SK-N-SH (cell line): ENCODE measurements around the gene NCDN. TPM values are rescaled to one million over a fixed set of nuclear protein-coding genes. Genes with fewer than 3 reads are reported as not detected.

Experiments
- CTCF ChIA-PET: fragments of 300-600, 350-600 bp; formaldehyde crosslinking; extraction: SDS; loops from one replicate; lab custom pipeline; 2021; lab: Yijun Ruan, JAX
- POLR2A ChIA-PET: fragments of 350-600 bp; sonication (Branson Sonifier 250); formaldehyde crosslinking; extraction: SDS; loops from one replicate; lab custom pipeline; 2020; ENCODE audit warnings: antibody characterized with exemption, inconsistent platforms; lab: Yijun Ruan, JAX
- DNase-seq: peaks from one replicate; pipeline ENCODE4 v3.0.0; 2012
- H2AFZ ChIP-seq: fragments of 200-600 bp; sonication (generic); 2 replicates; pipeline ENCODE4 v1.8.1; 2016; ENCODE audit warnings: antibody characterized with exemption, mild to moderate bottlenecking, low read depth
- H3F3A ChIP-seq: fragments of 200-600 bp; sonication (generic); replicated peaks from 2 replicates; pipeline ENCODE3; 2016; ENCODE audit warnings: antibody characterized with exemption, mild to moderate bottlenecking; ENCODE audit not compliant: insufficient read depth
- H3K27ac ChIP-seq, 2 experiments: fragments of 200-500 bp in 1 of 2; fragments of 200-600 bp in 1 of 2; sonication (Bioruptor generic) in 1 of 2; sonication (generic), shearing (Covaris generic) in 1 of 2; 2 replicates each; pipeline versions ENCODE4 v1.5.1 to v1.6.1; 2014 to 2016; ENCODE audit warnings: low read depth in 2 of 2, inconsistent platforms in 1 of 2, low read length in 1 of 2, mild to moderate bottlenecking in 1 of 2, mixed read lengths in 1 of 2
- H3K27me3 ChIP-seq: fragments of 200-600 bp; sonication (generic), shearing (Covaris generic); 2 replicates; pipeline ENCODE4 v1.6.1; 2016; ENCODE audit warnings: mixed run types; ENCODE audit not compliant: insufficient read depth
- H3K36me3 ChIP-seq, 2 experiments: fragments of 200-500 bp in 1 of 2; fragments of 200-600 bp in 1 of 2; sonication (Bioruptor generic) in 1 of 2; sonication (generic) in 1 of 2; replicated peaks in 1 of 2; 2 replicates each; pipeline versions ENCODE3 to v1.5.1; 2014 to 2016; ENCODE audit warnings: low read length in 1 of 2, mild to moderate bottlenecking in 1 of 2; ENCODE audit not compliant: insufficient read depth in 2 of 2, control insufficient read depth in 1 of 2
- H3K4me1 ChIP-seq, 2 experiments: fragments of 200-500 bp in 1 of 2; fragments of 200-600 bp in 1 of 2; sonication (Bioruptor generic) in 1 of 2; sonication (generic), shearing (Covaris generic) in 1 of 2; 2 replicates each; pipeline versions ENCODE4 v1.5.1 to v1.6.1; 2014 to 2016; ENCODE audit warnings: low read depth in 1 of 2, low read length in 1 of 2, mixed run types in 1 of 2; ENCODE audit not compliant: insufficient read depth in 2 of 2, control insufficient read depth in 1 of 2
- H3K4me2 ChIP-seq: fragments of 200-600 bp; sonication (generic), shearing (Covaris generic); 2 replicates; pipeline ENCODE4 v1.6.1; 2017; ENCODE audit warnings: mixed run types
- H3K4me3 ChIP-seq, 2 experiments: fragments of 200-500 bp in 1 of 2; fragments of 200-600 bp in 1 of 2; sonication (Bioruptor generic) in 1 of 2; sonication (generic), shearing (Covaris generic) in 1 of 2; 2 replicates each; pipeline versions ENCODE4 v1.5.1 to v1.8.1; 2014 to 2016; ENCODE audit warnings: low read depth in 2 of 2, inconsistent platforms in 1 of 2, low read length in 1 of 2, mild to moderate bottlenecking in 1 of 2, mixed read lengths in 1 of 2, moderate library complexity in 1 of 2
- H3K79me2 ChIP-seq: fragments of 200-600 bp; sonication (generic); 2 replicates; pipeline ENCODE4 v1.8.1; 2017; ENCODE audit warnings: mild to moderate bottlenecking; ENCODE audit not compliant: insufficient read depth
- H3K9ac ChIP-seq: fragments of 200-600 bp; sonication (generic); 2 replicates; pipeline ENCODE4 v1.6.1; 2017; ENCODE audit warnings: mixed run types
- H3K9me2 ChIP-seq: fragments of 200-600 bp; sonication (generic); 2 replicates; pipeline ENCODE4 v1.6.1; 2017; ENCODE audit warnings: mixed run types
- H3K9me3 ChIP-seq: fragments of 200-600 bp; sonication (generic); 2 replicates; pipeline ENCODE4 v1.6.1; 2017; ENCODE audit warnings: mixed run types, mild to moderate bottlenecking, moderate library complexity
- H4K20me1 ChIP-seq: fragments of 200-600 bp; sonication (generic); 2 replicates; pipeline ENCODE4 v1.6.1; 2017; ENCODE audit warnings: mild to moderate bottlenecking, mixed run types; ENCODE audit not compliant: insufficient read depth
- CHD2 ChIP-seq: fragments of 150-350 bp; IDR thresholded peaks from 2 replicates; pipeline ENCODE4 v1.6.1; 2018; ENCODE audit warnings: low read length; ENCODE audit not compliant: partially characterized antibody
- EP300 ChIP-seq, 2 experiments: IDR thresholded peaks; 2 replicates each; pipeline versions ENCODE4 v1.4.0 to v1.6.1; 2012; ENCODE audit warnings: borderline replicate concordance in 1 of 2, low read depth in 1 of 2, low read length in 1 of 2
- FOXJ3 ChIP-seq: sonication (generic); formaldehyde crosslinking; IDR thresholded peaks from 2 replicates; pipeline ENCODE4 v1.5.1; 2020; ENCODE audit warnings: mild to moderate bottlenecking, missing genetic modification reagents
- GABPA ChIP-seq: IDR thresholded peaks from 2 replicates; pipeline ENCODE4 v1.4.0; 2012; ENCODE audit warnings: low read depth, mild to moderate bottlenecking
- GATA2 ChIP-seq: sonication (generic); formaldehyde crosslinking; IDR thresholded peaks from 2 replicates; pipeline ENCODE4 v1.5.0; 2020; ENCODE audit warnings: mild to moderate bottlenecking, missing genetic modification reagents
- JUND ChIP-seq: IDR thresholded peaks from 2 replicates; pipeline ENCODE4 v1.4.0; 2012
- MXI1 ChIP-seq: IDR thresholded peaks from 2 replicates; pipeline ENCODE4 v1.6.1; 2012; ENCODE audit warnings: mild to moderate bottlenecking, low read depth, low read length, improper control_type of control experiment
- NFIC ChIP-seq: IDR thresholded peaks from 2 replicates; pipeline ENCODE4 v1.4.0; 2012; ENCODE audit warnings: borderline replicate concordance
- RAD21 ChIP-seq: IDR thresholded peaks from 2 replicates; pipeline ENCODE4 v1.6.1; 2012; ENCODE audit warnings: mild to moderate bottlenecking, low read length
- REST ChIP-seq: IDR thresholded peaks from 2 replicates; pipeline ENCODE4 v1.6.1; 2012; ENCODE audit warnings: mild to moderate bottlenecking, low read depth, low read length, moderate library complexity
- RFX5 ChIP-seq: IDR thresholded peaks from 2 replicates; pipeline ENCODE4 v1.6.1; 2012; ENCODE audit warnings: mild to moderate bottlenecking, improper control_type of control experiment, low read length
- SIN3A ChIP-seq: IDR thresholded peaks from 2 replicates; pipeline ENCODE4 v1.6.1; 2012; ENCODE audit warnings: low read depth, mild to moderate bottlenecking, low read length, moderate library complexity, borderline replicate concordance
- TAF1 ChIP-seq: IDR thresholded peaks from 2 replicates; pipeline ENCODE4 v1.6.1; 2012; ENCODE audit warnings: low read depth, mild to moderate bottlenecking, low read length, moderate library complexity, borderline replicate concordance
- TCF12 ChIP-seq: IDR thresholded peaks from 2 replicates; pipeline ENCODE4 v1.4.0; 2012
- TEAD4 ChIP-seq: IDR thresholded peaks from 2 replicates; pipeline ENCODE4 v1.4.0; 2012; ENCODE audit warnings: mild to moderate bottlenecking, borderline replicate concordance; ENCODE audit not compliant: insufficient read depth
- USF2 ChIP-seq: fragments of 150-350 bp; IDR thresholded peaks from 2 replicates; pipeline ENCODE4 v1.6.1; 2017; ENCODE audit warnings: antibody characterized with exemption, low read length, low read depth, borderline replicate concordance
- YY1 ChIP-seq: IDR thresholded peaks from 2 replicates; pipeline ENCODE4 v1.4.0; 2012; ENCODE audit warnings: low read depth, mild to moderate bottlenecking
- WGBS: methylation state at CpG from one replicate; pipeline ENCODE4 v1.1.6; 2017; ENCODE audit warnings: low lambda C conversion rate; 5-methylcytosine and 5-hydroxymethylcytosine counted together
- polyA plus RNA-seq, 3 experiments: library from polyadenylated mRNA; depleted of rRNA; stranded (reverse); fragments of >200 nt; gene quantifications; 2 replicates each; pipeline ENCODE4 v1.2.3, GENCODE V29; 2012
- TF ChIP-seq, protein P1 (sequence below): IDR thresholded peaks from 2 replicates; pipeline ENCODE4 v1.4.0; 2012; ENCODE audit warnings: low read depth, borderline replicate concordance
- TF ChIP-seq, protein P2 (sequence below): fragments of 150-350 bp; IDR thresholded peaks from 2 replicates; pipeline ENCODE4 v1.6.1; 2016; ENCODE audit warnings: mild to moderate bottlenecking, low read depth, low read length

NCDN gene
- polyA plus RNA-seq, 1 of the 3 experiments (the other 2 are of a cell fraction) = 38.3 TPM

DNA sequence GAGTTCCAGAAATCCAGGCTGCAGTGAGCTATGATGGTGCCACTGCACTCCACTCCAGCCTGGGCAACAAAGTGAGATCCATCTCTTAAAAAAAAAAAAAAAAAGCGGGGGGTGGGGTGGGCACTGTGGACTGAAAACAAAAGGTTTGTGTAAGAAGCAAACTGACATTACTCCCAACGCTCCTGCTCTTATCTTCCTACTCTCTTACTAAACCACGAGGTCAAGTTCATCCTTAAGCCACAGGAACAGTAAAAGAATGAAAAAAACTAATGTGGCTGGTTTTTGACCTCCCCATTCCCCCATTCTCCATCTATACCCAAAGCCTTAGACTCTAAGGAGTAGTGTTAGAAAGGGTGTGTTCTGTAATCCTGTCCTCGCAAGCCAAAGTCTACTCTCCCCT is 46.3 kb downstream of the NCDN start:
- no peak overlapping the region for H3K9ac ChIP-seq
- H3K9me3 ChIP-seq = peaks cover 8% of the 10 kb centered on the region; the same call in 1 of the 2 replicates
- 91% methylated on average over 4 of the region's 4 CpGs for WGBS
- TF ChIP-seq, protein P1, sequence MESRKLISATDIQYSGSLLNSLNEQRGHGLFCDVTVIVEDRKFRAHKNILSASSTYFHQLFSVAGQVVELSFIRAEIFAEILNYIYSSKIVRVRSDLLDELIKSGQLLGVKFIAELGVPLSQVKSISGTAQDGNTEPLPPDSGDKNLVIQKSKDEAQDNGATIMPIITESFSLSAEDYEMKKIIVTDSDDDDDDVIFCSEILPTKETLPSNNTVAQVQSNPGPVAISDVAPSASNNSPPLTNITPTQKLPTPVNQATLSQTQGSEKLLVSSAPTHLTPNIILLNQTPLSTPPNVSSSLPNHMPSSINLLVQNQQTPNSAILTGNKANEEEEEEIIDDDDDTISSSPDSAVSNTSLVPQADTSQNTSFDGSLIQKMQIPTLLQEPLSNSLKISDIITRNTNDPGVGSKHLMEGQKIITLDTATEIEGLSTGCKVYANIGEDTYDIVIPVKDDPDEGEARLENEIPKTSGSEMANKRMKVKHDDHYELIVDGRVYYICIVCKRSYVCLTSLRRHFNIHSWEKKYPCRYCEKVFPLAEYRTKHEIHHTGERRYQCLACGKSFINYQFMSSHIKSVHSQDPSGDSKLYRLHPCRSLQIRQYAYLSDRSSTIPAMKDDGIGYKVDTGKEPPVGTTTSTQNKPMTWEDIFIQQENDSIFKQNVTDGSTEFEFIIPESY = no peak
- TF ChIP-seq TCF12 (no peak), YY1 (no peak), TAF1 (no peak), GATA2 (CRISPR knock-in tag) (no peak), MXI1 (no peak), RAD21 (no peak), NFIC (no peak), FOXJ3 (CRISPR knock-in tag) (no peak), EP300 (IDR thresholded peaks at IDR 0.05; ENCODE audit: borderline replicate concordance in 1 of 2, low read depth in 1 of 2, low read length in 1 of 2) (no peak), JUND (no peak), GABPA (no peak), TEAD4 (no peak), USF2 (no peak), REST (no peak), CHD2 (no peak), RFX5 (no peak), SIN3A (no peak)
- TF ChIP-seq, protein P2, sequence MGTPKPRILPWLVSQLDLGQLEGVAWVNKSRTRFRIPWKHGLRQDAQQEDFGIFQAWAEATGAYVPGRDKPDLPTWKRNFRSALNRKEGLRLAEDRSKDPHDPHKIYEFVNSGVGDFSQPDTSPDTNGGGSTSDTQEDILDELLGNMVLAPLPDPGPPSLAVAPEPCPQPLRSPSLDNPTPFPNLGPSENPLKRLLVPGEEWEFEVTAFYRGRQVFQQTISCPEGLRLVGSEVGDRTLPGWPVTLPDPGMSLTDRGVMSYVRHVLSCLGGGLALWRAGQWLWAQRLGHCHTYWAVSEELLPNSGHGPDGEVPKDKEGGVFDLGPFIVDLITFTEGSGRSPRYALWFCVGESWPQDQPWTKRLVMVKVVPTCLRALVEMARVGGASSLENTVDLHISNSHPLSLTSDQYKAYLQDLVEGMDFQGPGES = no peak
- TF ChIP-seq, all 33 proteins: peak for 0
- H4K20me1 ChIP-seq = peaks cover 20% of the 10 kb centered on the region
- no peak overlapping the region; a peak in 1 of 4 replicates for H3K27ac ChIP-seq
- H3K79me2 ChIP-seq = peaks cover 45% of the 10 kb centered on the region
- ChIA-PET CTCF (interaction anchor here (1.2 to 1.6 kb wide), 3 partner anchors 33 to 112 kb away, joined by 3 to 4 read pairs (median 3); no protein-coding TSS in a partner anchor), POLR2A (no interaction called here)
- no peak overlapping the region for H3K4me2 ChIP-seq
- no peak overlapping the region for H3K4me3 ChIP-seq
- H2AFZ ChIP-seq = no peak overlapping the region
- H3K9me2 ChIP-seq = no peaks in the 10 kb centered on the region
- no peaks in the 10 kb centered on the region for H3K27me3 ChIP-seq
- peaks cover 33% of the 10 kb centered on the region for H3F3A ChIP-seq
- DNase-seq = no peak
- H3K4me1 ChIP-seq = peaks cover 1 to 19% of the 10 kb centered on the region in 2 experiments; a peak in 3 of 4 replicates
- H3K36me3 ChIP-seq = peaks cover 43 to 68% of the 10 kb centered on the region in 2 experiments
